GM19023 (cell line): ENCODE data around the gene ATG4D.
"Not testable (repeated sequence)": the region's sequence is repeated elsewhere in the genome, so short reads cannot be mapped to it uniquely, and the experiment has no call there.

Source experiments
- ATAC-seq: cut with Tn5 transposase; IDR thresholded peaks from one replicate; pipeline ENCODE4 v1.9.1; 2021; ENCODE audit warnings: mild to moderate bottlenecking, moderate library complexity; ENCODE audit not compliant: unreplicated experiment

ATG4D gene

GRCh38 chr19:10550336-10550735, 6.6 kb downstream of the ATG4D start:
- ATAC-seq: no peak

GRCh38 chr19:10551006-10551405, 7.3 kb downstream of the ATG4D start:
- not testable (repeated sequence) for ATAC-seq

- no peak for ATAC-seq
Observed at GRCh38 chr19:10551698-10552301, 8.1 kb downstream of the ATG4D start.

- no peak for ATAC-seq
Observed at GRCh38 chr19:10552510-10553053, 8.9 kb downstream of the ATG4D start.

GRCh38 chr19:10553087-10553667, 9.5 kb downstream of the ATG4D start:
- ATAC-seq: no peak

GRCh38 chr19:10553943-10554381, 10.3 kb downstream of the ATG4D start:
- ATAC-seq: peak; percentile 47

- no peak for ATAC-seq
Observed at GRCh38 chr19:10554760-10555609, 11.3 kb downstream of the ATG4D start.

- ATAC-seq: no peak
Observed at GRCh38 chr19:10555610-10555973, 11.9 kb downstream of the ATG4D start.

GRCh38 chr19:10557603-10558197, 14.0 kb downstream of the ATG4D start:
- no peak for ATAC-seq

- no peak for ATAC-seq
Observed at GRCh38 chr19:10560154-10560553, 16.4 kb downstream of the ATG4D start.

- ATAC-seq: no peak
Observed at GRCh38 chr19:10562609-10563008, 18.9 kb downstream of the ATG4D start.

- ATAC-seq: no peak
Observed at GRCh38 chr19:10565028-10565566, 21.4 kb downstream of the ATG4D start.

- ATAC-seq: peak; percentile 55
Observed at GRCh38 chr19:10565567-10566407, 22.1 kb downstream of the ATG4D start, which contains the start of gene KRI1. TSS of gene KRI1 (minus strand) at chr19:10566010. CDS start at chr19:10565999, 11 bp downstream.

GRCh38 chr19:10566408-10566657, 22.6 kb downstream of the ATG4D start:
- no peak for ATAC-seq

- no peak for ATAC-seq
Observed at GRCh38 chr19:10566658-10567410, 23.1 kb downstream of the ATG4D start.

- no peak for ATAC-seq
Observed at GRCh38 chr19:10567656-10568055, 24.0 kb downstream of the ATG4D start.

GRCh38 chr19:10568062-10568825, 24.5 kb downstream of the ATG4D start:
- ATAC-seq: peak; percentile 3

- peak; percentile 65 for ATAC-seq
Observed at GRCh38 chr19:10568826-10569651, 25.3 kb downstream of the ATG4D start, which contains the start of gene CDKN2D. TSS of gene CDKN2D (minus strand) at chr19:10568979. CDS start at chr19:10568653, 326 bp downstream.
